Measurements from ENCODE around the gene SLC7A5.
"Not testable (repeated sequence)": the region's sequence is repeated elsewhere in the genome, so short reads cannot be mapped to it uniquely, and the experiment has no call there.

The SLC7A5 gene

GRCh38 chr16:87819282-87819681, 50.0 kb downstream of the SLC7A5 start:
- no peak for DNase-seq

- no peak for DNase-seq
Measured at GRCh38 chr16:87818533-87819161, 50.7 kb downstream of the SLC7A5 start.

- DNase-seq, result no peak
Measured at GRCh38 chr16:87817910-87818309, 51.4 kb downstream of the SLC7A5 start.

GRCh38 chr16:87817370-87817769, 51.9 kb downstream of the SLC7A5 start:
- DNase-seq, result not testable (repeated sequence)

GRCh38 chr16:87816507-87817100, 52.7 kb downstream of the SLC7A5 start:
- DNase-seq, result no peak

- DNase-seq, result peak; percentile 38
Measured at GRCh38 chr16:87815567-87815966, 53.7 kb downstream of the SLC7A5 start.

GRCh38 chr16:87812200-87812656, 57.1 kb downstream of the SLC7A5 start:
- no peak for DNase-seq

GRCh38 chr16:87811454-87811853, 57.9 kb downstream of the SLC7A5 start:
- not testable (repeated sequence) for DNase-seq

- no peak for DNase-seq
Measured at GRCh38 chr16:87809150-87809902, 60.0 kb downstream of the SLC7A5 start.

- DNase-seq, result no peak
Measured at GRCh38 chr16:87808108-87808507, 61.2 kb downstream of the SLC7A5 start.

GRCh38 chr16:87806641-87807546, 62.4 kb downstream of the SLC7A5 start:
- DNase-seq, result peak; percentile 74

- DNase-seq, result no peak
Measured at GRCh38 chr16:87806261-87806640, 63.1 kb downstream of the SLC7A5 start.

GRCh38 chr16:87803385-87803784, 65.9 kb downstream of the SLC7A5 start:
- DNase-seq, result no peak

GRCh38 chr16:87802670-87803069, 66.6 kb downstream of the SLC7A5 start:
- no peak for DNase-seq

- no peak for DNase-seq
Measured at GRCh38 chr16:87801679-87802259, 67.5 kb downstream of the SLC7A5 start.

- no peak for DNase-seq
Measured at GRCh38 chr16:87800497-87800896, 68.8 kb downstream of the SLC7A5 start.

- no peak for DNase-seq
Measured at GRCh38 chr16:87795336-87795735, 74.0 kb downstream of the SLC7A5 start.

- no peak for DNase-seq
Measured at GRCh38 chr16:87794485-87795078, 74.7 kb downstream of the SLC7A5 start.

- DNase-seq, result no peak
Measured at GRCh38 chr16:87792205-87792565, 77.1 kb downstream of the SLC7A5 start.

- DNase-seq, result no peak
Measured at GRCh38 chr16:87791295-87792204, 77.8 kb downstream of the SLC7A5 start.
